AG09309 (cell line): Measurements from ENCODE around the gene ATP6V1G1.

Experiments
- DNase-seq: peaks from one replicate; pipeline ENCODE4 v3.0.0-alpha.2; 2010; ENCODE audit warnings: low read depth
- H3K4me3 ChIP-seq: 2 replicates; pipeline ENCODE4 v1.5.1; 2011; ENCODE audit warnings: mild to moderate bottlenecking, low read depth, low read length, moderate library complexity; ENCODE audit not compliant: control insufficient read depth
- TF ChIP-seq, protein P1 (sequence below): IDR thresholded peaks from 2 replicates; pipeline ENCODE4 v1.5.1; 2011; ENCODE audit warnings: mild to moderate bottlenecking, low read depth, low read length, inconsistent platforms; ENCODE audit not compliant: insufficient read depth, control insufficient read depth; ENCODE audit errors: missing control alignments

ATP6V1G1 gene

DNA sequence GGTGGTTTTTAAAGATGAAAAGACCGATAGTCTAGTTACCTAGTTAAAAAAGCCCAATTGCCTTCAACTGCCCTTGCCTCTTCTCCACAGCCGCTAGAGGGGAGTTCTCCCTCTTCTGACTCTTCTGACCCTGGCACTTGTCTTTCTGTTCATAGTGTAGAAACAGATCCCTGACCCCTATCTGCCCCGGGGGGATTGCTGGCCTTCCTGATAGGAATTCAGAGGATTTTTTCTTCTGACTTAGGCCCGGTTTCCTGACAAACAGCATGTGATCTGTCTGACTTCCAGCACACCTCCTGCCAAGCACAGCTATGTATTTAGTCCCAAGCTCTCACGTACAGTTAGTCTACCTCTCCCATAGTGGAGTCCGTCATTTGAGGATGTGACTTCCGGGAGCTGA is 18.5 kb downstream of the ATP6V1G1 start:
- TF ChIP-seq, protein P1, sequence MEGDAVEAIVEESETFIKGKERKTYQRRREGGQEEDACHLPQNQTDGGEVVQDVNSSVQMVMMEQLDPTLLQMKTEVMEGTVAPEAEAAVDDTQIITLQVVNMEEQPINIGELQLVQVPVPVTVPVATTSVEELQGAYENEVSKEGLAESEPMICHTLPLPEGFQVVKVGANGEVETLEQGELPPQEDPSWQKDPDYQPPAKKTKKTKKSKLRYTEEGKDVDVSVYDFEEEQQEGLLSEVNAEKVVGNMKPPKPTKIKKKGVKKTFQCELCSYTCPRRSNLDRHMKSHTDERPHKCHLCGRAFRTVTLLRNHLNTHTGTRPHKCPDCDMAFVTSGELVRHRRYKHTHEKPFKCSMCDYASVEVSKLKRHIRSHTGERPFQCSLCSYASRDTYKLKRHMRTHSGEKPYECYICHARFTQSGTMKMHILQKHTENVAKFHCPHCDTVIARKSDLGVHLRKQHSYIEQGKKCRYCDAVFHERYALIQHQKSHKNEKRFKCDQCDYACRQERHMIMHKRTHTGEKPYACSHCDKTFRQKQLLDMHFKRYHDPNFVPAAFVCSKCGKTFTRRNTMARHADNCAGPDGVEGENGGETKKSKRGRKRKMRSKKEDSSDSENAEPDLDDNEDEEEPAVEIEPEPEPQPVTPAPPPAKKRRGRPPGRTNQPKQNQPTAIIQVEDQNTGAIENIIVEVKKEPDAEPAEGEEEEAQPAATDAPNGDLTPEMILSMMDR: no peak
- DNase-seq: no peak
- no peak overlapping the region for H3K4me3 ChIP-seq

DNA sequence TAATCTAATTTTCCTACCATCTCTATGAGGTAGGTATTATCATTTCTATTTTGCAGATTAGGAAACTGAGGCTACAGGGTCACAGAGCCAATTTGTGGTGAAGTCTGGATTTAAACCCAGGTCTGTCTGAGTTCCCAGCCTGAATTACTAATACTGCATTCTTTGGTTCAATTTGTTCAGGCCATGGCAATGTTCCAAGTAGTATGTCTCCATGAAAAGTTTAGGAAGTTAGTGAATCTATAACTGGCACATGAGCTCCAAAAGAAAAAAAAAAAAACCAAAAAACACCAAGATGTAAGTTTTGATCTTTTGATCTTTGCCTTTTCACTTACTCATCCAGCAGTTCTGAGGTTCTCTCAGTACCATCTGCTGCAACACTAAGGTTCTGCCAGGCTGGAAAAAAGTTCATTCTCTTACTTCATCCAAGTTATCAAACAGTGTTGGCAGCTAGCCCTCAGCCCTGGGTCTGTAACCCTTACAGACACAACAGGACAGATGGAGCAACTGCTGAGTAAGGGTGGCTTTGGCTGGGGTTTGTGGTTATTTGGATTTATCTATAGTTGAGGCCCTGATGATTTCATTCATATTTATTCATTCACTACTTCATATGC is 19.1 kb downstream of the ATP6V1G1 start:
- peak; percentile 84 for DNase-seq
- no peak overlapping the region for H3K4me3 ChIP-seq
- TF ChIP-seq, protein P1: no peak

GRCh38 chr9:114607671-114608524 is 20.3 kb downstream of the ATP6V1G1 start:
- H3K4me3 ChIP-seq: no peak overlapping the region
- no peak for DNase-seq
- TF ChIP-seq, protein P1: no peak

- TF ChIP-seq, protein P1: no peak
- no peak for DNase-seq
- no peak overlapping the region for H3K4me3 ChIP-seq
Observed at GRCh38 chr9:114608525-114608796, 20.9 kb downstream of the ATP6V1G1 start.

DNA sequence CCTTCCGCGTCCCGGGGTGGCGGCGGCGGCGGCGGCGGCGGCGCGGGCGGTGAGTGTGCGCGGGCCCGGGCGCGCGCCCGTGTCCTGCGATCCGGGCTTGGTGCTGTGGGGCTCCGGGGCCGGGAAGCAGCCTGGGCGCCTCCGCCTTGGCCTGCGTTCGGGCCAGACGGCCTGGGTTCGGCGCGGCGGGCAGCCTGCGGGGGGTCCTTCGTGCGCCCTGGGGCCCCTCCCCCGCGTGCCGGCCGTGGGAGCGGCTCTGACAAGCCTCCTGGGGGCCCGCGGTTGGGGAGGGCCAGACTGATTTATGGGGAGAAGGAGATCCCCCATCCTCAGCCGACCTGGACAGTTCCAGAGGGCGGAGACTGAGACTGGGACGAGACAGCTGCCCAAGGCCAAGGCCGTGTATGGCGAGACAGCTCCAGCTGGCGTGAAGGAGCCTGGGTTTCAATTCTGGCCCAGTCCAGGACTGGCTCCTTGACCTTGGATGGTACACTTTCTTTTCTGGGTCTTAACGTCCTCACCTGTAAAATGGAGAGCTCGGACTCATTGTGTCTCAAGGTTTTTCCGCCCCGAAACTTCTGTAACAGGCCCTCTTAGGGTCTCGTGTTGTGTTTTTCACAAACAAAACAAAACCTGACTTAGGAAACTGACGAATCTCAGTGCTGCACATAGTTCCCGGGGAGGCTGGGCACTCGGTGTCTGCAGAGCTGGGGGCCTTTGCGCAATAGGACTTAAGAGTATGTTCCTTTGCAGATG is 24.1 kb downstream of the ATP6V1G1 start:
- DNase-seq: no peak
- TF ChIP-seq, protein P1: no peak
- H3K4me3 ChIP-seq: peak overlapping the region; percentile 48

DNA sequence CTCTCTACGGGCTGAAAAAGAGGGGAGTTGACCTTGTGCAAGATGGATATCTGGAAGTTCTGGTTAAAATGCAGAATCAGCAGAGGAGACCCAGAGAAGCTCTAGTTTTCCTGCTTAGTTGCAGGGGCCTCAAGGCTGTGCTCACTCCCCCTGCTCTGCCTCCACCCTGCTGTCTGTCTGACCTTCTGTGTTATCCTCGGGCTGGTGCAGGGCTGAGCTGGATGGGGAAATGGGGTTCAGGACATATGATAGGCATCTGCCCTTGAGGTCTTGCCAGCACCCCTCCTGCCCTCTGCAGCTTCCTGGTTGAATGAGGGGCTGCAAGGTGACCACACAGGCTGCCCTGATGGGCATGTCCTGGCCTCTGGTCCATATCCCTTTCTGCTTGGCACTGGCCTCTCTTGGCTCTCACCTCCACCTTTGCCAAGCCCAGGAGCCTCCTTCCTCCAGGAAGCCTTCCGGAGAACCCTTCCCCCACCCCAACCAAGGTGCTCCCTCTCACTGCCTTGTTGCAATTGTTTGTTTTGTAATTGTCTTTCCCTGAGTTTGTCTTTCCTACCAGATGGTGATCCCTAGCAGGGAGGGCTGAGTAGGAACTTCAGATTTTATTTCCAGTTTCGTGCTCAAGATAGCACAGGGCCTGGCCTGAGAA is 24.8 kb downstream of the ATP6V1G1 start:
- peak overlapping the region; percentile 48 for H3K4me3 ChIP-seq
- TF ChIP-seq, protein P1: no peak
- DNase-seq: no peak
